Loucy (cell line): Measurements from ENCODE around the gene PITPNB.

ENCODE experiments used
- EZH2phosphoT487 ChIP-seq: fragments of 200-600 bp; IDR thresholded peaks from 2 replicates; pipeline ENCODE4 v1.6.1; 2018; ENCODE audit warnings: antibody characterized with exemption, mild to moderate bottlenecking, moderate library complexity, borderline replicate concordance
- TF ChIP-seq, protein P1 (sequence below): fragments of 200-600 bp; sonication (generic); conservative IDR thresholded peaks from 2 replicates; pipeline ENCODE4 v1.5.1; 2014; ENCODE audit warnings: mild to moderate bottlenecking, antibody characterized with exemption, low read length

DNA sequence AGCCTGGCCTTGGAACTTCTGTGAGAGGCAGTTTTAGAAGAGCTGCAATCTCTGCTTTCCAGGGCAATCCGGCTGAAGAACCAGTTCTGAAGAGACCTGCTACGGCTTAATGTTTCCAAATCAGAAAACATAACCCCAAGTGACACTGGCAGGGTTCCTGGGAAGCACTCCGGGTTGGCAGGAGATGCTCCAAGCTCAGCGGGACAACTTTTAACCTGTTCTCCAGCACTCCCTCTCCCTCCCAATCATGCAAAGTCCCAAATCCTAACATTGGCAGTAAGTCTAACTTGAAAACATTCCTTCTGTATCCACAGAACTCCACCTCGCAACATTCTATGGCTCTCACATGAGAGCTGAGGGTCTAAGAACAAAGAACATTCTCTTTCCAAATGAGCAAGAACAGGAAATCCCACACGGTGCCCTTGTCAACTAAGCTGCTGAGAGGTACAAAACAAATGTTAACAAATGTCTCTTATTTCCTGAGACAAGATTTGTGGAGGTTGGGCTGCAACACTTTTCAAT, 69.0 kb downstream of the PITPNB start:
- TF ChIP-seq, protein P1, sequence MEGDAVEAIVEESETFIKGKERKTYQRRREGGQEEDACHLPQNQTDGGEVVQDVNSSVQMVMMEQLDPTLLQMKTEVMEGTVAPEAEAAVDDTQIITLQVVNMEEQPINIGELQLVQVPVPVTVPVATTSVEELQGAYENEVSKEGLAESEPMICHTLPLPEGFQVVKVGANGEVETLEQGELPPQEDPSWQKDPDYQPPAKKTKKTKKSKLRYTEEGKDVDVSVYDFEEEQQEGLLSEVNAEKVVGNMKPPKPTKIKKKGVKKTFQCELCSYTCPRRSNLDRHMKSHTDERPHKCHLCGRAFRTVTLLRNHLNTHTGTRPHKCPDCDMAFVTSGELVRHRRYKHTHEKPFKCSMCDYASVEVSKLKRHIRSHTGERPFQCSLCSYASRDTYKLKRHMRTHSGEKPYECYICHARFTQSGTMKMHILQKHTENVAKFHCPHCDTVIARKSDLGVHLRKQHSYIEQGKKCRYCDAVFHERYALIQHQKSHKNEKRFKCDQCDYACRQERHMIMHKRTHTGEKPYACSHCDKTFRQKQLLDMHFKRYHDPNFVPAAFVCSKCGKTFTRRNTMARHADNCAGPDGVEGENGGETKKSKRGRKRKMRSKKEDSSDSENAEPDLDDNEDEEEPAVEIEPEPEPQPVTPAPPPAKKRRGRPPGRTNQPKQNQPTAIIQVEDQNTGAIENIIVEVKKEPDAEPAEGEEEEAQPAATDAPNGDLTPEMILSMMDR = no peak
- no peak for TF ChIP-seq EZH2phosphoT487
